ENCODE results near the gene FOXP2. TPM values are rescaled to one million over a fixed set of nuclear protein-coding genes. Genes with fewer than 3 reads are reported as not detected.
"Not testable (repeated sequence)": the region's sequence is repeated elsewhere in the genome, so short reads cannot be mapped to it uniquely, and the experiment has no call there.

The FOXP2 gene
- total and polyA plus RNA-seq, 10 donors, result 0.09 to 5.9 (median 1.3) TPM

DNA sequence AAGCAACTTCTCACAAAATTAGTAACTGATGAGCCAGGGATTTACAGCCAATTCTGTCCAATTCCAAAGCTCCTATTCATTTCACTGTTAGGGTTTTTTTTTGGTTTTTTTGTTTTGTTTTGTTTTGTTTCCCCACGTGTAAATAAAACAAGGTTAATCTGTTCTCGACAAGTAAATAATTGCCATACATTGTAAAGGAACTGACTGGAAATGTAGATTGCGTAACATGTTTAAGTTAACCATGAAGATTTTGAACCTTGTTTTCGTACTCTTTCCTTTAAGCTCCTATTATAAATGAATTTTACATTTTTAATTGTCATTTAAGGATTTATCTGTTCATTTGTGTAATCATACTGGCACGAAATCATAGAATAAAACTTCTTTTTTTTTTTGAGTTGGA is 42.0 kb upstream of the FOXP2 start:
- no peaks in the 10 kb centered on the region for H3K27me3 ChIP-seq (replicated peaks in 1 of 7)
- no peak for DNase-seq
- intact Hi-C loops (cut with DNase I; ENCODE audit: low total_unique reads), result no loop called here
- TF ChIP-seq, protein P1, sequence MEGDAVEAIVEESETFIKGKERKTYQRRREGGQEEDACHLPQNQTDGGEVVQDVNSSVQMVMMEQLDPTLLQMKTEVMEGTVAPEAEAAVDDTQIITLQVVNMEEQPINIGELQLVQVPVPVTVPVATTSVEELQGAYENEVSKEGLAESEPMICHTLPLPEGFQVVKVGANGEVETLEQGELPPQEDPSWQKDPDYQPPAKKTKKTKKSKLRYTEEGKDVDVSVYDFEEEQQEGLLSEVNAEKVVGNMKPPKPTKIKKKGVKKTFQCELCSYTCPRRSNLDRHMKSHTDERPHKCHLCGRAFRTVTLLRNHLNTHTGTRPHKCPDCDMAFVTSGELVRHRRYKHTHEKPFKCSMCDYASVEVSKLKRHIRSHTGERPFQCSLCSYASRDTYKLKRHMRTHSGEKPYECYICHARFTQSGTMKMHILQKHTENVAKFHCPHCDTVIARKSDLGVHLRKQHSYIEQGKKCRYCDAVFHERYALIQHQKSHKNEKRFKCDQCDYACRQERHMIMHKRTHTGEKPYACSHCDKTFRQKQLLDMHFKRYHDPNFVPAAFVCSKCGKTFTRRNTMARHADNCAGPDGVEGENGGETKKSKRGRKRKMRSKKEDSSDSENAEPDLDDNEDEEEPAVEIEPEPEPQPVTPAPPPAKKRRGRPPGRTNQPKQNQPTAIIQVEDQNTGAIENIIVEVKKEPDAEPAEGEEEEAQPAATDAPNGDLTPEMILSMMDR (IDR thresholded peaks at IDR 0.05 in 8 of 11, conservative IDR thresholded peaks at IDR 0.05 in 3 of 11), result no peak
- TF ChIP-seq POLR2AphosphoS5 (IDR thresholded peaks at IDR 0.05), result no peak
- TF ChIP-seq POLR2A (IDR thresholded peaks at IDR 0.05), result no peak
- no peak overlapping the region for H3K4me3 ChIP-seq
- no peaks in the 10 kb centered on the region for H3K9me3 ChIP-seq
- no peak overlapping the region for H3K27ac ChIP-seq
- 78 to 86% (median 82%) methylated on average over 5 of the region's 5 CpGs for WGBS, 5 donors
- no peaks in the 10 kb centered on the region for H3K4me1 ChIP-seq
- no peaks in the 10 kb centered on the region for H3K36me3 ChIP-seq

DNA sequence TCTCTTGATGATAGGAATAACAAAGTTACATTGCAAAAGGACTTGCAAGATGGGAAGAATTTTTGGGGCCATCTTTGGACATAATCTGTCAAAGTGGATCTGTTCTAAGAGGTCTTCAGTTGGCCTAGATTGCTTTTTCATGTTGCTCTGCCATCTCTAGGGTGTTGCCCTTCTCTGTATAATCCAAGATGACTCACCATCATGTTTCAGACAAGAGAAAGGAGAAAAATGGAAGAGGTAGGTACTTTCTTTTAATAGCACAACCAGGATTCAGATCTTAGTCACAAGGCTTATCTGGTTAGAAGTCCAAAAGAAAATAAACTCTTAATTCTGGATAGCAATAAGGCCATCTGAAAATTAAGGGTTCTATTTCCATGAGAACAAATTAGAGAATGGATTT is 38.7 kb upstream of the FOXP2 start:
- H3K4me3 ChIP-seq, result no peak overlapping the region
- H3K4me1 ChIP-seq, result no peaks in the 10 kb centered on the region
- H3K27me3 ChIP-seq (replicated peaks in 1 of 7), result no peaks in the 10 kb centered on the region
- H3K27ac ChIP-seq, result no peak overlapping the region
- TF ChIP-seq, protein P1 (IDR thresholded peaks at IDR 0.05 in 8 of 11, conservative IDR thresholded peaks at IDR 0.05 in 3 of 11), result no peak
- TF ChIP-seq POLR2AphosphoS5 (IDR thresholded peaks at IDR 0.05) (no peak), POLR2A (IDR thresholded peaks at IDR 0.05) (no peak)
- no peaks in the 10 kb centered on the region for H3K36me3 ChIP-seq
- peaks cover 0 to 6% (median 0%) of the 10 kb centered on the region in 8 donors for H3K9me3 ChIP-seq
- no peak for DNase-seq
- intact Hi-C loops (cut with DNase I; ENCODE audit: low total_unique reads), result no loop called here

DNA sequence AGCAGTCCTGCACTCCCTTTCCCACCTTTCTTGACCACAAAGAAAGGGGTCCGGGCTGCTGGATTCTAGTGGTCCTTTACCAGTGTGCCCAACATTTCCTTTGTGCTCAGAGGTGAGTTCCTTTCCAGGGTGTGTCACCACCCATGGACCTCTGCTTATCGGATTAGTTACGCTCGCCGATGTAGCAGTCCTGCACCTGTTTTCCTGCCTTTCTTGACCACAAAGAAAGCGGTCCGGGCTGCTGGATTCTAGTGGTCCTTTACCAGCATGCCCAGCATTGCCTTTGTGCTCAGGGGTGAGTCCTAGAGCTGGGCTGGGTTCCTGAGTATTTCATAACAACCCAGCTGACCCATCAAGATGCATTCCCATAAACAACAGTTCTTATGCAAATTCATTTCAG is 30.7 kb upstream of the FOXP2 start:
- H3K4me3 ChIP-seq; intact Hi-C loops (cut with DNase I; ENCODE audit: low total_unique reads); H3K36me3 ChIP-seq; H3K4me1 ChIP-seq; H3K9me3 ChIP-seq; H3K27ac ChIP-seq; H3K27me3 ChIP-seq (replicated peaks in 1 of 7); DNase-seq: not testable (repeated sequence)
- 78 to 94% (median 90%) methylated on average over 7 of the region's 7 CpGs for WGBS, 5 donors

DNA sequence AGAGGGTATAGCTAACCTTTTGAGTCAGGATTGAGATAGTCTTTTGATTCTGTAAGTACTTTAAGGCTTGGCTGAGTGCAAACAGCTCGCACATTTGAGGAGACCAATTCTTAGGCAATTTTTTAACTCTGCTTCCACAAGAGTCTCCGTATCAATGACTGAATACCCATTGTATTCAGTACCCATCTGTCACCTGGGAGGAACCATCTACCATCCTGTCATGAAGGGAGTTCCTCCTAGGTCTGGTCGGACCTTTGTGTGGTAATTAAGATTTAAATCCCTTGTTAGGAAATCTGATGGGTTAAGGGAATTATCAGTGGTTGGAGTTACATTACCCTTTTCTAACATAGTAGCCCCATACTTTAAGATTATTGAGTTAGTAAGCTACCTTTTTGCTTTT is 30.3 kb upstream of the FOXP2 start:
- H3K4me3 ChIP-seq; H3K36me3 ChIP-seq; H3K27ac ChIP-seq; H3K9me3 ChIP-seq; H3K27me3 ChIP-seq (replicated peaks in 1 of 7); H3K4me1 ChIP-seq; DNase-seq; intact Hi-C loops (cut with DNase I; ENCODE audit: low total_unique reads): not testable (repeated sequence)
- 82 to 89% (median 84%) methylated on average over 3 of the region's 3 CpGs for WGBS, 5 donors

DNA sequence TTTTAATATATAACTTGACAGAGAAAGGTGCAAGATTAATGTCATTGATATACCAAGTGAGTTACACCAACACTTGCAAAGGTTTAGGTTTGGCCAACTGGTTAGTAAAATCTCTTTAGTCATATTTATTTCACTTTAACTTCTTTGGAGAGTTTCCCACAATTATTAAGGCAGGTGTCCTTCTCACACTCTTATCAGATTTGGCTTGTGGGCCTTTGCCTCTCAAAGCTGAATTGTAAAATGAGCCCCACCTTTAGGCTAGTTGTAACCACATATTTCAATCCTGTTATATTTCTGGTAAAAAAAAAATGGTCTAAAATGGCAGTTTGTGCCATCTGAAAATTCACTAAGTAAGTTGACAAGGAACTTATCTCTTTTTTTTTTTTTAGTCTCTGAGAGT is 26.6 kb upstream of the FOXP2 start:
- Histone ChIP-seq H3K9me3 (no peaks in the 10 kb centered on the region), H3K4me3 (no peak overlapping the region), H3K36me3 (no peaks in the 10 kb centered on the region), H3K27ac (no peak overlapping the region), H3K4me1 (no peaks in the 10 kb centered on the region), H3K27me3 (replicated peaks in 1 of 7) (no peaks in the 10 kb centered on the region)
- DNase-seq, result no peak
- no peak for TF ChIP-seq POLR2AphosphoS5 (IDR thresholded peaks at IDR 0.05)
- no peak for TF ChIP-seq POLR2A (IDR thresholded peaks at IDR 0.05)
- TF ChIP-seq, protein P1 (IDR thresholded peaks at IDR 0.05 in 8 of 11, conservative IDR thresholded peaks at IDR 0.05 in 3 of 11), result no peak
- intact Hi-C loops (cut with DNase I; ENCODE audit: low total_unique reads), result no loop called here
